DND-41 (cell line): ENCODE results near the gene GGN.

ENCODE experiments used
- CTCF ChIP-seq: IDR thresholded peaks from 2 replicates; pipeline ENCODE4 v1.5.1; 2012; ENCODE audit warnings: borderline replicate concordance, low read length, moderate library complexity, mild to moderate bottlenecking; ENCODE audit not compliant: poor library complexity, severe bottlenecking; ENCODE audit errors: extremely low read depth
- EZH2 ChIP-seq: IDR thresholded peaks from 3 replicates; pipeline ENCODE4 v1.6.1; 2012; ENCODE audit warnings: borderline replicate concordance, low read depth, mild to moderate bottlenecking, moderate library complexity, low read length, inconsistent platforms; ENCODE audit not compliant: severe bottlenecking

DNA sequence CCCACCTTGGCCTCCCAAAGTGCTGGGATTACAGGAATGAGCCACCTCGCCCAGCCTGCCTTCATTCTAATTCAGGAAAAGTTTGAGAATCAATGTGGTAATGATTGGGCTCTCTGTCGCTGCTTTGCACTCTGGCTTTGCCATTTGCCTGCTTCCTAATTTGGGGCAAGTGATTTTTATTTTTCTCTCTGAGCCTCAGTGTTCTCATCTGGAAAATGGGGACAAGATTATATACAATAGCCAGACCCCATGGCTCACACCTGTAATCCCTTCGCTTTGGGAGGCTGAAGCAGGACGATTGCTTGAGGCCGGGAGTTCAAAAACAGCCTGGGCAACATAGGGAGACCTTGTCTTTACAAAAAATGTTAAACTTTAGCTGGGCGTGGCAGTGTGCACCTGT lies 49.5 kb upstream of the GGN start:
- TF ChIP-seq CTCF (no peak), EZH2 (no peak)
